Activated B cell treated with CpG ODN at 0.5 μM for 24 hours (primary cell): Measurements from ENCODE around the gene CX3CR1. TPM values are rescaled to one million over a fixed set of nuclear protein-coding genes. Genes with fewer than 3 reads are reported as not detected.
"Not testable (repeated sequence)": the region's sequence is repeated elsewhere in the genome, so short reads cannot be mapped to it uniquely, and the experiment has no call there.

Experiments used
- ATAC-seq: fragments of 200-7000 bp; cut with Tn5 transposase; one replicate; pipeline ENCODE4 v1.10.0; 2021; ENCODE audit warnings: low read depth, mild to moderate bottlenecking, moderate library complexity
- CTCF ChIA-PET: fragments of 350-600 bp; sonication (Branson Sonifier 250); formaldehyde crosslinking; loops from one replicate; lab custom pipeline; 2021; ENCODE audit warnings: antibody characterized with exemption; lab: Charles Lee
- POLR2A ChIA-PET: fragments of 350-600 bp; sonication (Branson Sonifier 250); formaldehyde crosslinking; loops from one replicate; lab custom pipeline; 2021; ENCODE audit warnings: antibody characterized with exemption; lab: Charles Lee
- DNase-seq: peaks from one replicate; pipeline ENCODE4 v3.0.0; 2022
- H3K27ac Mint-ChIP-seq: one replicate; pipeline ENCODE4 v1.8.0; 2020; ENCODE audit warnings: mixed read lengths
- H3K27me3 Mint-ChIP-seq: one replicate; pipeline ENCODE4 v1.8.0; 2021; ENCODE audit warnings: mixed read lengths
- H3K36me3 Mint-ChIP-seq: one replicate; pipeline ENCODE4 v1.8.0; 2021; ENCODE audit warnings: low read depth, mixed read lengths
- H3K4me1 Mint-ChIP-seq: one replicate; pipeline ENCODE4 v1.8.0; 2021; ENCODE audit warnings: mixed read lengths
- H3K4me3 Mint-ChIP-seq: one replicate; pipeline ENCODE4 v1.8.0; 2020; ENCODE audit warnings: mild to moderate bottlenecking, mixed read lengths
- H3K9me3 Mint-ChIP-seq: one replicate; pipeline ENCODE4 v1.8.0; 2020; ENCODE audit warnings: mixed read lengths
- CTCF ChIP-seq: fragments of 200-600 bp; IDR thresholded peaks from one replicate; pipeline ENCODE4 v1.8.0; 2022; ENCODE audit warnings: antibody characterized with exemption, mild to moderate bottlenecking
- intact Hi-C: fragments of 100-400 bp; cut with micrococcal nuclease; formaldehyde crosslinking; loops from one replicate; pipeline ENCODE4 v1.15.1; 2024
- total RNA-seq: library from RNA; stranded (reverse); gene quantifications from 2 replicates; pipeline ENCODE4 v1.2.3, GENCODE V29; 2022

The CX3CR1 gene
- total RNA-seq, 1 donor from 2014 or later = 0.38 TPM

GRCh38 chr3:39230453-39230852, 49.4 kb downstream of the CX3CR1 start:
- ATAC-seq (no peak), DNase-seq (no peak)
- POLR2A ChIA-PET = no interaction called here
- intact Hi-C loops = no loop called here
- Mint-ChIP-seq H3K4me3 (no peak overlapping the region), H3K36me3 (no peaks in the 10 kb centered on the region), H3K9me3 (no peaks in the 10 kb centered on the region), H3K27me3 (no peaks in the 10 kb centered on the region), H3K4me1 (peaks cover 40% of the 10 kb centered on the region), H3K27ac (no peak overlapping the region)
- CTCF ChIA-PET = no interaction called here
- no peak for TF ChIP-seq CTCF

- DNase-seq (no peak), ATAC-seq (no peak)
- H3K36me3 Mint-ChIP-seq = no peaks in the 10 kb centered on the region
- ChIA-PET CTCF (interaction anchor here (0.9 to 1.2 kb wide), 2 partner anchors 37 to 60 kb away, joined by 4 read pairs; no protein-coding TSS in a partner anchor), POLR2A (interaction anchor here (0.5 kb wide), 1 partner anchor 20 kb away, joined by 4 read pairs; no protein-coding TSS in a partner anchor)
- peaks cover 30% of the 10 kb centered on the region for H3K4me1 Mint-ChIP-seq
- H3K27ac Mint-ChIP-seq = no peak overlapping the region
- no peak overlapping the region for H3K4me3 Mint-ChIP-seq
- H3K9me3 Mint-ChIP-seq = no peaks in the 10 kb centered on the region
- TF ChIP-seq CTCF = no peak
- no peaks in the 10 kb centered on the region for H3K27me3 Mint-ChIP-seq
- intact Hi-C loops = no loop called here
Measured at GRCh38 chr3:39228496-39228895, 51.3 kb downstream of the CX3CR1 start.

GRCh38 chr3:39227596-39227995, 52.2 kb downstream of the CX3CR1 start:
- H3K27ac Mint-ChIP-seq, POLR2A ChIA-PET, H3K36me3 Mint-ChIP-seq, H3K4me3 Mint-ChIP-seq, ATAC-seq, CTCF ChIA-PET, H3K27me3 Mint-ChIP-seq, H3K9me3 Mint-ChIP-seq, DNase-seq, intact Hi-C loops: not testable (repeated sequence)
- H3K4me1 Mint-ChIP-seq = peaks cover 21% of the 10 kb centered on the region

GRCh38 chr3:39226106-39226741, 53.6 kb downstream of the CX3CR1 start:
- peak overlapping the region; percentile 11 for H3K4me3 Mint-ChIP-seq
- ATAC-seq = no peak
- TF ChIP-seq CTCF = no peak
- H3K36me3 Mint-ChIP-seq = no peaks in the 10 kb centered on the region
- CTCF ChIA-PET = interaction anchor here (1.3 kb wide), 1 partner anchor 62 kb away, joined by 3 read pairs; no protein-coding TSS in a partner anchor
- POLR2A ChIA-PET = interaction anchor here (0.5 to 1.6 kb wide), 3 partner anchors 9 to 24 kb away, joined by 3 to 5 read pairs (median 4); no protein-coding TSS in a partner anchor
- H3K27me3 Mint-ChIP-seq = no peaks in the 10 kb centered on the region
- H3K27ac Mint-ChIP-seq = no peak overlapping the region
- H3K9me3 Mint-ChIP-seq = no peaks in the 10 kb centered on the region
- intact Hi-C loops = loop anchor here (1.0 kb wide), 1 partner anchor 10 kb away; no protein-coding TSS in a partner anchor
- H3K4me1 Mint-ChIP-seq = peaks cover 15% of the 10 kb centered on the region
- DNase-seq = no peak

- no peak overlapping the region for H3K27ac Mint-ChIP-seq
- no peak for DNase-seq
Measured at GRCh38 chr3:39224288-39224687, 55.5 kb downstream of the CX3CR1 start.

More at GRCh38 chr3:39224288-39224687, 55.5 kb downstream of the CX3CR1 start:
- Mint-ChIP-seq H3K4me3 (no peak overlapping the region), H3K4me1 (peaks cover 23% of the 10 kb centered on the region), H3K9me3 (no peaks in the 10 kb centered on the region), H3K27me3 (no peaks in the 10 kb centered on the region), H3K36me3 (no peaks in the 10 kb centered on the region)
- POLR2A ChIA-PET = interaction anchor here (1.4 kb wide), 1 partner anchor 9 kb away, joined by 3 read pairs; no protein-coding TSS in a partner anchor
- intact Hi-C loops = no loop called here
- CTCF ChIA-PET = interaction anchor here (1.4 kb wide), 1 partner anchor 64 kb away, joined by 3 read pairs; no protein-coding TSS in a partner anchor
- TF ChIP-seq CTCF = no peak
- no peak for ATAC-seq
